Measurements from ENCODE around the gene MYL11.

The MYL11 gene

GRCh38 chr16:30379158-30379783 lies 4.7 kb downstream of the MYL11 start:
- Histone ChIP-seq H3K36me3 (ENCODE audit: control insufficient read depth in 2 of 2, insufficient read depth in 2 of 2, low read length in 2 of 2) (no peaks in the 10 kb centered on the region), H3K27ac (ENCODE audit: low read depth in 2 of 2, low read length in 2 of 2) (peak overlapping the region; percentile 99 to 100), H3K9me3 (ENCODE audit: control insufficient read depth in 2 of 2, low read length in 2 of 2) (no peaks in the 10 kb centered on the region), H3K27me3 (ENCODE audit: control insufficient read depth in 2 of 2, insufficient read depth in 2 of 2, low read length in 2 of 2) (no peaks in the 10 kb centered on the region), H3K4me3 (ENCODE audit: low read length in 2 of 2) (peak overlapping the region; percentile 83 to 92), H3K4me1 (ENCODE audit: control insufficient read depth in 2 of 2, insufficient read depth in 2 of 2, low read length in 2 of 2) (peaks cover 16% of the 10 kb centered on the region in 2 donors), H3K9ac (ENCODE audit: low read depth in 1 of 2, low read length in 2 of 2) (peak overlapping the region; percentile 61 to 93)

- Histone ChIP-seq H3K4me3 (ENCODE audit: low read length in 2 of 2) (no peak overlapping the region), H3K27ac (ENCODE audit: low read depth in 2 of 2, low read length in 2 of 2) (no peak overlapping the region), H3K9me3 (ENCODE audit: control insufficient read depth in 2 of 2, low read length in 2 of 2) (no peaks in the 10 kb centered on the region), H3K36me3 (ENCODE audit: control insufficient read depth in 2 of 2, insufficient read depth in 2 of 2, low read length in 2 of 2) (no peaks in the 10 kb centered on the region), H3K27me3 (ENCODE audit: control insufficient read depth in 2 of 2, insufficient read depth in 2 of 2, low read length in 2 of 2) (no peaks in the 10 kb centered on the region), H3K9ac (ENCODE audit: low read depth in 1 of 2, low read length in 2 of 2) (no peak overlapping the region), H3K4me1 (ENCODE audit: control insufficient read depth in 2 of 2, insufficient read depth in 2 of 2, low read length in 2 of 2) (peaks cover 16% of the 10 kb centered on the region in 2 donors)
Measured at GRCh38 chr16:30380072-30380802, 5.6 kb downstream of the MYL11 start.

DNA sequence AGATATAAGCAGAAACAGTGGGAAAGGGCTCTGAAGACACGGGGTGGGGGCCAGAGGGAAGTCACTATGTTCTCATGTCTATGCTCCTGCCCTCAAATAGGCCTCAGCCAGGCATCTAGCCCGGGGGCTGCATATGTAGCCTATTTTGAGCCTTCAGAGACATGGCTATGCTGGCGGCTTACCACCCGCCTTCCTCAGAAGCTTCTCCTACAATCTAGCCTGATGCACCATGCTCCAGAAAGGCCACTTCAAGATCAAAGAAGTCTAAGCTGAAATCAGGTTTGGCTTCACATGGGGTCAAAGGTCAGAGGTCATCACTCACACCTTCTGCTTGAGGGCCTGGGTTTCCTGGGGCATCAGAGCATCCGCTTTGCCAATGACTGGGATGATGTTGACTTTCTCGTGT lies 6.2 kb downstream of the MYL11 start:
- H3K27ac ChIP-seq (ENCODE audit: low read depth in 2 of 2, low read length in 2 of 2) = no peak overlapping the region
- H3K27me3 ChIP-seq (ENCODE audit: control insufficient read depth in 2 of 2, insufficient read depth in 2 of 2, low read length in 2 of 2) = no peaks in the 10 kb centered on the region
- H3K4me1 ChIP-seq (ENCODE audit: control insufficient read depth in 2 of 2, insufficient read depth in 2 of 2, low read length in 2 of 2) = peaks cover 16% of the 10 kb centered on the region in 2 donors
- H3K9me3 ChIP-seq (ENCODE audit: control insufficient read depth in 2 of 2, low read length in 2 of 2) = no peaks in the 10 kb centered on the region
- H3K36me3 ChIP-seq (ENCODE audit: control insufficient read depth in 2 of 2, insufficient read depth in 2 of 2, low read length in 2 of 2) = no peaks in the 10 kb centered on the region
- no peak overlapping the region for H3K4me3 ChIP-seq (ENCODE audit: low read length in 2 of 2)
- no peak overlapping the region for H3K9ac ChIP-seq (ENCODE audit: low read depth in 1 of 2, low read length in 2 of 2)

- Histone ChIP-seq H3K27me3 (ENCODE audit: control insufficient read depth in 2 of 2, insufficient read depth in 2 of 2, low read length in 2 of 2) (no peaks in the 10 kb centered on the region), H3K9me3 (ENCODE audit: control insufficient read depth in 2 of 2, low read length in 2 of 2) (no peaks in the 10 kb centered on the region), H3K4me3 (ENCODE audit: low read length in 2 of 2) (peak overlapping the region in 1 of 2 donors; percentile 68), H3K36me3 (ENCODE audit: control insufficient read depth in 2 of 2, insufficient read depth in 2 of 2, low read length in 2 of 2) (no peaks in the 10 kb centered on the region), H3K27ac (ENCODE audit: low read depth in 2 of 2, low read length in 2 of 2) (peak overlapping the region in 1 of 2 donors; percentile 18), H3K9ac (ENCODE audit: low read depth in 1 of 2, low read length in 2 of 2) (peak overlapping the region in 1 of 2 donors; percentile 35), H3K4me1 (ENCODE audit: control insufficient read depth in 2 of 2, insufficient read depth in 2 of 2, low read length in 2 of 2) (peaks cover 16% of the 10 kb centered on the region in 2 donors)
Measured at GRCh38 chr16:30381291-30382041, 6.9 kb downstream of the MYL11 start.

DNA sequence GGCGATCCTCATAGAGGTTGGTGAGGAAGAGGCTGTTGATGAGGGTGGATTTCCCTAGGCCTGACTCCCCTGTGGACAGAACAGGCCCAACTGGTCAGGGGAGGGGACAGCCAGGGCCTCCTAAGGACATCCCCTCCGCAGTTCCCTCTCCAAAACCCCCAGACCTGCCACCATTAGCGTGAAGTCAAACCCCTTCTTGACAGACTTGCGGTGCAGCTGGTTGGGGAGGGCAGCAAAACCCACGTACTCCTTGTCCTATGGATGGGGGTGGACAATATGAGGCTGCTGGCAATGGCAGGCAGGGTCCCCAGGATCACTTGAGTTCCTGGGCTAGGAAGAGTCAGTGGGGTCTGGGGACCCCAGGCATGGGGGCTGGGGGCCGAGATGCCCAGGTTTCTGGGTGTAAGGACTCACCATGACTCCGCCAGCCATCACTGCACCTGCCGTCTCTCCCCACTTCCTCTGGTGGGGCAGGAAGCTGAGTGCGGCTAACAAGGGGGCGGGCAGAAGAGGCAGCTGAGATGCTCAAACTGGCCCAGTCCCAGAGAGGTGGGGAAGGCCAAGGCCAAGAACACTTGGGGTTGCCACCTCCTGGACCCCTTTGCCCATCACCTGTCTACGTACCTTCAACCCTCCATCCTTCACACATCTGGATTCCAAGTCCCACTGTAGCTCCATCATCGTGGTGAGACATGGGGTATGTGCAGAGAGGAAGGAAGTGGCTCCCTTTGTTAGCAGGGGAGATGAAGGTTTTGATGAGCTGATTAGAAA lies 7.7 kb downstream of the MYL11 start, which contains the start of gene SEPTIN1:
Gene SEPTIN1, minus strand, starts transcription at position 451 of the 771 bp plus-strand sequence. Its CDS starts 19 bp downstream, at position 432.
- no peaks in the 10 kb centered on the region for H3K36me3 ChIP-seq (ENCODE audit: control insufficient read depth in 2 of 2, insufficient read depth in 2 of 2, low read length in 2 of 2)
- H3K27ac ChIP-seq (ENCODE audit: low read depth in 2 of 2, low read length in 2 of 2) = peak within 1 kb of the TSS in 1 of 2 donors; percentile 18
- no peaks in the 10 kb centered on the region for H3K27me3 ChIP-seq (ENCODE audit: control insufficient read depth in 2 of 2, insufficient read depth in 2 of 2, low read length in 2 of 2)
- H3K4me1 ChIP-seq (ENCODE audit: control insufficient read depth in 2 of 2, insufficient read depth in 2 of 2, low read length in 2 of 2) = peaks cover 12% of the 10 kb centered on the region in 2 donors
- no peaks in the 10 kb centered on the region for H3K9me3 ChIP-seq (ENCODE audit: control insufficient read depth in 2 of 2, low read length in 2 of 2)
- H3K4me3 ChIP-seq (ENCODE audit: low read length in 2 of 2) = peak within 1 kb of the TSS; percentile 14 to 68
- H3K9ac ChIP-seq (ENCODE audit: low read depth in 1 of 2, low read length in 2 of 2) = peak within 1 kb of the TSS in 1 of 2 donors; percentile 35

DNA sequence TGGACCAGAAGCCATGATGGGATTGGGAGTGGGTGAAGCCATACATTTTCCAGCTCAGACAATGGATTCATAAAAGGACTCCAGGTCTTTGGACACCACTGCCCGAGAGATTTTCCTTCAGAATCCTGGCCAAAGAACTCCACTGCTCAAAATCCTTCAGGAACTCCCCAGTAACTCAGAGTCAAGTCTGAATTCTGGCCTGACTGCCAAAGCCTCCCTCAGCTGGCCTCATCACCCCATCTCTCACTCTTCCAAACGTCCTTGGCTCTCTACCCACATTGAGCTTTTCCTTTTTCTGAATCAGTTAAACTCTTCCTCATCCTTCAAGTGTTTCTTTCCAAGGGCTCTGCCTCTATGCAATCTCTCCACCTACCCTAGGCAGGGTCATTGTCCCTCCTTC lies 8.9 kb downstream of the MYL11 start:
- peaks cover 7 to 8% of the 10 kb centered on the region in 2 donors for H3K4me1 ChIP-seq (ENCODE audit: control insufficient read depth in 2 of 2, insufficient read depth in 2 of 2, low read length in 2 of 2)
- H3K9ac ChIP-seq (ENCODE audit: low read depth in 1 of 2, low read length in 2 of 2) = no peak overlapping the region
- H3K9me3 ChIP-seq (ENCODE audit: control insufficient read depth in 2 of 2, low read length in 2 of 2) = no peaks in the 10 kb centered on the region
- no peak overlapping the region for H3K4me3 ChIP-seq (ENCODE audit: low read length in 2 of 2)
- H3K27ac ChIP-seq (ENCODE audit: low read depth in 2 of 2, low read length in 2 of 2) = no peak overlapping the region
- no peaks in the 10 kb centered on the region for H3K36me3 ChIP-seq (ENCODE audit: control insufficient read depth in 2 of 2, insufficient read depth in 2 of 2, low read length in 2 of 2)
- no peaks in the 10 kb centered on the region for H3K27me3 ChIP-seq (ENCODE audit: control insufficient read depth in 2 of 2, insufficient read depth in 2 of 2, low read length in 2 of 2)

DNA sequence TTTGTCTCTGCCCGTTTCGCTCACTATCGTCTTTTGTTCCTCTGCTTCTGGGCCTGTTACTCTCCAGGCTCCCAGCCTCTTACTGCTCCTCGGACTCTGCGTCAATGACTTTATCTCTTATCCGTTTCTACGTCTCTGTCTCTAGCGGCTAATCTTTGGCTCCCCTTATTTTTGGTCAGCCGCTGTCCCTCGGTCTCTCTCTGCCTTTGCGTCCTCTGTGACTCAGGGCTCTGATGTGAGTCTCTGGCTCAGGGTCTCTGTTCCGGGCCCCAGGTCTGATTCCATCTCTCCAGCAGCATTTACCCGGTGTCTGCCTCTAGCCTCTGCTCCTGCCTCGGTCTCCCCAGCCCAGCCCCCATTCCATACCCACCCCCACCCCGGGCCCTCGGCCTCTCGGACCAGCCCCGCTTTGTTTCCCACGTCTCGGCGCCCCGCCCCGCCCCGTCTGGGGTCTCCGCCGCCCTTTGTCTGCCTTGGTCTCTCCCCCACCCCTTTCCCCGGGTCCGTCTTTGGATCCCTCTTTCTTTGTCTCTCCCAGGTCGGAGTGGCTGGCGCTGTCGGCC lies 20.1 kb downstream of the MYL11 start:
- Histone ChIP-seq H3K4me1 (ENCODE audit: control insufficient read depth in 2 of 2, insufficient read depth in 2 of 2, low read length in 2 of 2) (peaks cover 8 to 13% of the 10 kb centered on the region in 2 donors), H3K9ac (ENCODE audit: low read depth in 1 of 2, low read length in 2 of 2) (peak overlapping the region; percentile 52 to 73), H3K36me3 (ENCODE audit: control insufficient read depth in 2 of 2, insufficient read depth in 2 of 2, low read length in 2 of 2) (peaks cover 0 to 11% of the 10 kb centered on the region in 2 donors), H3K9me3 (ENCODE audit: control insufficient read depth in 2 of 2, low read length in 2 of 2) (no peaks in the 10 kb centered on the region), H3K27ac (ENCODE audit: low read depth in 2 of 2, low read length in 2 of 2) (peak overlapping the region; percentile 29 to 68), H3K27me3 (ENCODE audit: control insufficient read depth in 2 of 2, insufficient read depth in 2 of 2, low read length in 2 of 2) (no peaks in the 10 kb centered on the region), H3K4me3 (ENCODE audit: low read length in 2 of 2) (peak overlapping the region; percentile 71 to 75)

DNA sequence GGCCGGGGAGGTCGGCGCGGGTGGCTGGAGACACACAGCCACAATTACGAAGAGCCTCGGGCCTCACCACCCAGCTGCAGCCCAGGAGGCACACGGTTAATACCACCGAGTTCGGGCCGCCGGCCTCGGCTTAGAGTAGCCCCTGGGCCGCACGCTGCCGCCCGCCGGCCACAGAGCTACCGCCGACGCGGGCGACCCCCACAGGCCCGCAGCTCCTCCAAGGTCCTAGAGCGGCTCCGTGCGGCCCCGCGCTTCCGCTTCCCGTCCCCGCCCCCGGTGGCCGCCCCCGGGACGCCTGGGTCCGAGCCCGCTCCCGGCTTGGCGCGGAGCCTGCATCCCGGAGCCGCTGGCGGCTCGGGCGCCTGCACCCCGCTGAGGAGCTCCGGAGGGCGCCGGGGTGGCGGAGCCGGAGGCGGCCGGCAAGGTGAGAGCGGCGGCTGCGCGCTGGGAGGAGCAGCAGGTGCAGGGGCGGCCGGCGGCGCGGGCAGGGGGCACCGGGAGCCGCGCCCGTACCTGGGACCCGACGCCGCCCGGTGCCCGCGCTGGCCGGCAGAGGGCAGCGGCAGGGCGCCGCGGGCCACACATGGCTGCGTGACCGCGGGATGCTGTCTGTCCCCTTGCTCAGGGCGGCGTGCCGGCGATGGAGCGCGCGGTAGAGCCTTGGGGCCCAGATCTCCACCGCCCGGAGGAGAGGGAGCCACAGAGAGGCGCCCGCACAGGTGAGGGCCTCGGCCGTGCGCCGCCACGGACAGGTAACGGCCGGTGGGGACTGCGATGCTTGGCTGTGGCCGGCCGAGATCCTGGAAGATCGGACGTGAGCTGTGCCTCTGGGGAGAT lies 20.8 kb downstream of the MYL11 start, which contains the start of gene ZNF48:
Gene ZNF48, plus strand, starts transcription at position 266 of the 837 bp plus-strand sequence. Its CDS starts 375 bp downstream, at position 641.
- H3K27ac ChIP-seq (ENCODE audit: low read depth in 2 of 2, low read length in 2 of 2) = peak within 1 kb of the TSS; percentile 51 to 68
- H3K4me1 ChIP-seq (ENCODE audit: control insufficient read depth in 2 of 2, insufficient read depth in 2 of 2, low read length in 2 of 2) = peaks cover 14 to 17% of the 10 kb centered on the region in 2 donors
- H3K9ac ChIP-seq (ENCODE audit: low read depth in 1 of 2, low read length in 2 of 2) = peak within 1 kb of the TSS; percentile 72 to 73
- H3K4me3 ChIP-seq (ENCODE audit: low read length in 2 of 2) = peak within 1 kb of the TSS; percentile 71 to 75
- H3K36me3 ChIP-seq (ENCODE audit: control insufficient read depth in 2 of 2, insufficient read depth in 2 of 2, low read length in 2 of 2) = peaks cover 0 to 11% of the 10 kb centered on the region in 2 donors
- no peaks in the 10 kb centered on the region for H3K9me3 ChIP-seq (ENCODE audit: control insufficient read depth in 2 of 2, low read length in 2 of 2)
- no peaks in the 10 kb centered on the region for H3K27me3 ChIP-seq (ENCODE audit: control insufficient read depth in 2 of 2, insufficient read depth in 2 of 2, low read length in 2 of 2)
